HepG2 (cell line): Measurements from ENCODE around the gene PDXDC1. TPM values are rescaled to one million over a fixed set of nuclear protein-coding genes. Genes with fewer than 3 reads are reported as not detected.

Experiments used
- ATAC-seq: fragments of 200-7000 bp; cut with Tn5 transposase; 3 replicates; pipeline ENCODE4 v1.9.1; 2020; ENCODE audit warnings: mild to moderate bottlenecking, moderate library complexity
- BruUV-seq: library from RNA; stranded (reverse); fragments of 400-500 nt; replicated peaks from 2 replicates; lab custom pipeline; 2021; lab: Mats Ljungman, UMichigan
- CTCF ChIA-PET: fragments of 300-600 bp; formaldehyde crosslinking; extraction: SDS; loops from one replicate; lab custom pipeline; 2021; ENCODE audit warnings: low total read pairs, inconsistent platforms, low intra/inter-chr PET ratio; lab: Yijun Ruan, JAX
- POLR2A ChIA-PET: fragments of 350-600 bp; sonication (Branson Sonifier 250); formaldehyde crosslinking; loops from one replicate; lab custom pipeline; 2020; ENCODE audit warnings: antibody characterized with exemption, inconsistent platforms; lab: Yijun Ruan, JAX
- DNase-seq: peaks from one replicate; pipeline ENCODE4 v3.0.0-alpha.2; 2015; ENCODE audit warnings: low spot score
- FAIRE-seq: peaks from 3 replicates; lab custom pipeline; 2011; peaks lifted over from hg19 to GRCh38; lab: Jason Lieb, UNC
- H2AFZ ChIP-seq: one replicate; pipeline ENCODE4 v1.6.1; 2011; ENCODE audit warnings: low read length, inconsistent platforms
- H3K27ac ChIP-seq: fragments of 300-600 bp; 3 replicates; pipeline ENCODE4 v1.8.0; 2011; ENCODE audit warnings: mixed run types, mild to moderate bottlenecking, mixed read lengths, low read length, inconsistent platforms; ENCODE audit not compliant: insufficient read depth; ENCODE audit errors: extremely low read length
- H3K27me3 ChIP-seq, 2 experiments: fragments of 200-600 bp in 1 of 2; 2 replicates in 1 of 2; 3 replicates in 1 of 2; pipeline versions ENCODE4 v1.6.0 to v1.8.0; 2011; ENCODE audit warnings: low read length in 2 of 2, mild to moderate bottlenecking in 2 of 2, moderate library complexity in 2 of 2, inconsistent platforms in 1 of 2; ENCODE audit not compliant: insufficient read depth in 2 of 2, control insufficient read depth in 1 of 2
- H3K36me3 ChIP-seq, 2 experiments: fragments of 200-600 bp in 1 of 2; replicated peaks in 1 of 2; 2 replicates in 1 of 2; 3 replicates in 1 of 2; pipeline versions ENCODE4 v1.5.1 to v1.8.0; 2011; ENCODE audit warnings: low read length in 2 of 2, inconsistent platforms in 1 of 2; ENCODE audit not compliant: insufficient read depth in 2 of 2, control insufficient read depth in 1 of 2
- H3K4me1 ChIP-seq: 2 replicates; pipeline ENCODE4 v1.5.1; 2012; ENCODE audit warnings: low read length, inconsistent platforms; ENCODE audit not compliant: insufficient read depth
- H3K4me2 ChIP-seq: 2 replicates; pipeline ENCODE4 v1.6.0; 2011; ENCODE audit warnings: low read depth, low read length, inconsistent platforms
- H3K4me3 ChIP-seq, 3 experiments: fragments of 200-600 bp in 1 of 3; sonication (generic), shearing (Covaris generic) in 1 of 3; replicated peaks in 1 of 3; 2 replicates each; pipeline ENCODE4 v1.5.1; 2011 to 2016; ENCODE audit warnings: low read length in 3 of 3, inconsistent platforms in 2 of 3, low read depth in 2 of 3, mild to moderate bottlenecking in 2 of 3, control low read depth in 1 of 3, mixed read lengths in 1 of 3; ENCODE audit not compliant: insufficient read depth in 1 of 3
- H3K79me2 ChIP-seq: one replicate; pipeline ENCODE4 v1.6.1; 2011; ENCODE audit warnings: low read length, inconsistent platforms; ENCODE audit not compliant: insufficient read depth
- H3K9ac ChIP-seq: 2 replicates; pipeline ENCODE4 v1.6.0; 2011; ENCODE audit warnings: mild to moderate bottlenecking, low read depth, low read length, inconsistent platforms; ENCODE audit not compliant: insufficient read depth
- H3K9me3 ChIP-seq: 2 replicates; pipeline ENCODE4 v1.5.1; 2012; ENCODE audit warnings: mild to moderate bottlenecking, low read length
- H4K20me1 ChIP-seq: 2 replicates; pipeline ENCODE4 v1.6.0; 2011; ENCODE audit warnings: inconsistent platforms, mild to moderate bottlenecking, low read length, moderate library complexity; ENCODE audit not compliant: insufficient read depth
- HES4 ChIP-seq: sonication (generic); formaldehyde crosslinking; IDR thresholded peaks from 2 replicates; pipeline ENCODE4 v1.9.0; 2021; ENCODE audit warnings: mild to moderate bottlenecking, missing genetic modification reagents, borderline replicate concordance
- HOXA5 ChIP-seq: sonication (generic); formaldehyde crosslinking; IDR thresholded peaks from 2 replicates; pipeline ENCODE4 v1.4.0; 2020; ENCODE audit warnings: missing genetic modification reagents
- RFX3 ChIP-seq: IDR thresholded peaks from 2 replicates; pipeline ENCODE4 v1.6.1; 2016; ENCODE audit warnings: missing biosample characterization, missing genetic modification reagents
- TCF12 ChIP-seq, 2 experiments: fragments of 450-650 bp in 1 of 2; sonication (generic) in 1 of 2; formaldehyde crosslinking in 1 of 2; IDR thresholded peaks; 2 replicates each; pipeline versions ENCODE4 v1.6.1 to v1.8.0; 2017 to 2022; ENCODE audit warnings: antibody characterized with exemption in 1 of 2, mild to moderate bottlenecking in 1 of 2, missing genetic modification reagents in 1 of 2, moderate library complexity in 1 of 2
- TSC22D2 ChIP-seq: sonication (generic); formaldehyde crosslinking; IDR thresholded peaks from 2 replicates; pipeline ENCODE4 v1.5.1; 2020; ENCODE audit warnings: missing genetic modification reagents, mild to moderate bottlenecking, borderline replicate concordance
- ZFX ChIP-seq: sonication (generic); formaldehyde crosslinking; IDR thresholded peaks from 2 replicates; pipeline ENCODE4 v1.4.0; 2020; ENCODE audit warnings: mild to moderate bottlenecking, low read depth, missing genetic modification reagents, moderate library complexity
- ZNF792 ChIP-seq: IDR thresholded peaks from 2 replicates; pipeline ENCODE4 v1.6.1; 2016
- WGBS: methylation state at CpG from one replicate; pipeline ENCODE4 v1.1.6; 2017; ENCODE audit warnings: low lambda C conversion rate; 5-methylcytosine and 5-hydroxymethylcytosine counted together
- in situ Hi-C: cut with HindIII; loops from 2 replicates; pipeline ENCODE4 v1.10.0; 2017; ENCODE audit warnings: low pct_unique_long_range_greater_than_20kb; ENCODE audit not compliant: extremely low pct_ligation_motif_present
- intact Hi-C: fragments of 100-400 bp; cut with micrococcal nuclease; formaldehyde crosslinking; loops from one replicate; pipeline ENCODE4 v1.10.0; 2022; ENCODE audit not compliant: unreplicated experiment
- polyA plus RNA-seq, 8 experiments: library from polyadenylated mRNA; depleted of rRNA in 3 of 8; stranded (reverse) in 7 of 8; unstranded in 1 of 8; fragments of >200 nt; fragmentation: Illumina TruSeq in 4 of 8; extraction: Trizol in 4 of 8; gene quantifications; 2 replicates each; pipeline versions ENCODE4 v1.2.1 to v1.2.3, GENCODE V29; 2011 to 2016; ENCODE audit warnings: low read depth in 4 of 8, missing spikeins in 1 of 8, mixed read lengths in 1 of 8; ENCODE audit not compliant: insufficient read depth in 1 of 8
- total RNA-seq, 5 experiments: library from RNA; depleted of rRNA; stranded (reverse); fragments of >200 nt; fragmentation: Illumina TruSeq; extraction: Trizol; gene quantifications; 2 replicates each; pipeline ENCODE4 v1.2.3, GENCODE V29; 2016; ENCODE audit warnings: low read depth in 1 of 5
- TF ChIP-seq, protein P1 (sequence below), 2 experiments: fragments of 450-650 bp in 1 of 2; sonication (generic) in 1 of 2; formaldehyde crosslinking in 1 of 2; IDR thresholded peaks; 2 replicates each; pipeline versions ENCODE4 v1.6.1 to v1.8.0; 2016 to 2022; ENCODE audit warnings: antibody characterized with exemption in 1 of 2, mild to moderate bottlenecking in 1 of 2, missing genetic modification reagents in 1 of 2
- TF ChIP-seq, protein P2 (sequence below), 2 experiments: sonication (generic) in 1 of 2; formaldehyde crosslinking in 1 of 2; IDR thresholded peaks; 2 replicates each; pipeline versions ENCODE4 v1.4.0 to v1.6.1; 2016 to 2020; ENCODE audit warnings: borderline replicate concordance in 1 of 2, low read depth in 1 of 2, mild to moderate bottlenecking in 1 of 2, missing genetic modification reagents in 1 of 2

Gene PDXDC1
- total and polyA plus RNA-seq, 2 of the 13 experiments (the other 11 are each of a cell fraction or from before 2014, with no cell fraction given), result 133 to 169 TPM

GRCh38 chr16:14958323-14958600 lies 16.6 kb upstream of the PDXDC1 start (continued):
- TF ChIP-seq ZFX (CRISPR knock-in tag), result no peak
- no peak for TF ChIP-seq RFX3 (CRISPR knock-in tag)
- TF ChIP-seq ZNF792 (CRISPR knock-in tag), result no peak

- Histone ChIP-seq H3K4me1 (peaks cover 16% of the 10 kb centered on the region; the same call in 1 of the 2 replicates), H2AFZ (no peak overlapping the region), H3K27ac (no peak overlapping the region), H3K4me3 (no peak overlapping the region), H3K9ac (no peak overlapping the region), H3K79me2 (no peaks in the 10 kb centered on the region), H3K27me3 (peaks cover 0 to 13% of the 10 kb centered on the region in 2 experiments; a peak in 1 of 5 replicates), H3K4me2 (no peak overlapping the region), H3K9me3 (no peaks in the 10 kb centered on the region), H4K20me1 (no peaks in the 10 kb centered on the region), H3K36me3 (no peaks in the 10 kb centered on the region)
- 74% methylated on average over 7 of the region's 7 CpGs for WGBS
- in situ Hi-C loops, result no loop called here
- FAIRE-seq (no peak), ATAC-seq (no peak), DNase-seq (no peak)
- intact Hi-C loops, result no loop called here
- CTCF ChIA-PET, result no interaction called here
- no TSS peak for BruUV-seq
- POLR2A ChIA-PET, result no interaction called here
- TF ChIP-seq, protein P1, sequence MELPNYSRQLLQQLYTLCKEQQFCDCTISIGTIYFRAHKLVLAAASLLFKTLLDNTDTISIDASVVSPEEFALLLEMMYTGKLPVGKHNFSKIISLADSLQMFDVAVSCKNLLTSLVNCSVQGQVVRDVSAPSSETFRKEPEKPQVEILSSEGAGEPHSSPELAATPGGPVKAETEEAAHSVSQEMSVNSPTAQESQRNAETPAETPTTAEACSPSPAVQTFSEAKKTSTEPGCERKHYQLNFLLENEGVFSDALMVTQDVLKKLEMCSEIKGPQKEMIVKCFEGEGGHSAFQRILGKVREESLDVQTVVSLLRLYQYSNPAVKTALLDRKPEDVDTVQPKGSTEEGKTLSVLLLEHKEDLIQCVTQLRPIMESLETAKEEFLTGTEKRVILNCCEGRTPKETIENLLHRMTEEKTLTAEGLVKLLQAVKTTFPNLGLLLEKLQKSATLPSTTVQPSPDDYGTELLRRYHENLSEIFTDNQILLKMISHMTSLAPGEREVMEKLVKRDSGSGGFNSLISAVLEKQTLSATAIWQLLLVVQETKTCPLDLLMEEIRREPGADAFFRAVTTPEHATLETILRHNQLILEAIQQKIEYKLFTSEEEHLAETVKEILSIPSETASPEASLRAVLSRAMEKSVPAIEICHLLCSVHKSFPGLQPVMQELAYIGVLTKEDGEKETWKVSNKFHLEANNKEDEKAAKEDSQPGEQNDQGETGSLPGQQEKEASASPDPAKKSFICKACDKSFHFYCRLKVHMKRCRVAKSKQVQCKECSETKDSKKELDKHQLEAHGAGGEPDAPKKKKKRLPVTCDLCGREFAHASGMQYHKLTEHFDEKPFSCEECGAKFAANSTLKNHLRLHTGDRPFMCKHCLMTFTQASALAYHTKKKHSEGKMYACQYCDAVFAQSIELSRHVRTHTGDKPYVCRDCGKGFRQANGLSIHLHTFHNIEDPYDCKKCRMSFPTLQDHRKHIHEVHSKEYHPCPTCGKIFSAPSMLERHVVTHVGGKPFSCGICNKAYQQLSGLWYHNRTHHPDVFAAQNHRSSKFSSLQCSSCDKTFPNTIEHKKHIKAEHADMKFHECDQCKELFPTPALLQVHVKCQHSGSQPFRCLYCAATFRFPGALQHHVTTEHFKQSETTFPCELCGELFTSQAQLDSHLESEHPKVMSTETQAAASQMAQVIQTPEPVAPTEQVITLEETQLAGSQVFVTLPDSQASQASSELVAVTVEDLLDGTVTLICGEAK (IDR thresholded peaks at IDR 0.05), result no peak
- TF ChIP-seq, protein P1 (CRISPR knock-in tag; IDR thresholded peaks at IDR 0.05), result no peak
- TF ChIP-seq HOXA5 (no peak), TSC22D2 (no peak), HES4 (CRISPR knock-in tag) (no peak), TCF12 (IDR thresholded peaks at IDR 0.05) (no peak), TCF12 (CRISPR knock-in tag; IDR thresholded peaks at IDR 0.05) (no peak)
- TF ChIP-seq, protein P2, sequence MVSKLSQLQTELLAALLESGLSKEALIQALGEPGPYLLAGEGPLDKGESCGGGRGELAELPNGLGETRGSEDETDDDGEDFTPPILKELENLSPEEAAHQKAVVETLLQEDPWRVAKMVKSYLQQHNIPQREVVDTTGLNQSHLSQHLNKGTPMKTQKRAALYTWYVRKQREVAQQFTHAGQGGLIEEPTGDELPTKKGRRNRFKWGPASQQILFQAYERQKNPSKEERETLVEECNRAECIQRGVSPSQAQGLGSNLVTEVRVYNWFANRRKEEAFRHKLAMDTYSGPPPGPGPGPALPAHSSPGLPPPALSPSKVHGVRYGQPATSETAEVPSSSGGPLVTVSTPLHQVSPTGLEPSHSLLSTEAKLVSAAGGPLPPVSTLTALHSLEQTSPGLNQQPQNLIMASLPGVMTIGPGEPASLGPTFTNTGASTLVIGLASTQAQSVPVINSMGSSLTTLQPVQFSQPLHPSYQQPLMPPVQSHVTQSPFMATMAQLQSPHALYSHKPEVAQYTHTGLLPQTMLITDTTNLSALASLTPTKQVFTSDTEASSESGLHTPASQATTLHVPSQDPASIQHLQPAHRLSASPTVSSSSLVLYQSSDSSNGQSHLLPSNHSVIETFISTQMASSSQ (IDR thresholded peaks at IDR 0.05; ENCODE audit: low read depth), result no peak
- TF ChIP-seq, protein P2 (CRISPR knock-in tag; IDR thresholded peaks at IDR 0.05; ENCODE audit: borderline replicate concordance), result no peak
Measured at GRCh38 chr16:14958970-14959369, 15.9 kb upstream of the PDXDC1 start.
